ENCODE measurements around the gene INPP4B. TPM values are rescaled to one million over a fixed set of nuclear protein-coding genes. Genes with fewer than 3 reads are reported as not detected.
"Not testable (repeated sequence)": the region's sequence is repeated elsewhere in the genome, so short reads cannot be mapped to it uniquely, and the experiment has no call there.

Gene INPP4B
- polyA plus RNA-seq, 1 donor = 40.6 TPM

DNA sequence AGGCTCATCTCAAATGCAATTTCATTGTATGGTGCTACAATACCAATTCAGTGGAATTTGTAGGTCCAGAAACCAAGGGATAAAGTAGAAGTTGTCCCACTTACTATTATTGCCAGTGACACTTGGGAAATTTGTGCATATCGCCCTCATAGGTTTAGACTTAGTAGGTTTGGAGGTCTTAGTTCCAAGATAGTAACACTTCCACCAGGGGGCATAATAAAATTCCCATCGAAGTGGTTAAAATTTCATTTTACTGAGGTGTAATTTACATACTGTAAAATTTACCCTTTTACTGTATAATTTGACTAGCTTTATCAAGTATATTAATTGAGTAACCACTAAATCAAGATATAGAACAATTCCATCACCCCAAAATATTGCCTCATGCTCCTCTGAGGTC is 174.6 kb downstream of the INPP4B start:
- DNase-seq = no peak

DNA sequence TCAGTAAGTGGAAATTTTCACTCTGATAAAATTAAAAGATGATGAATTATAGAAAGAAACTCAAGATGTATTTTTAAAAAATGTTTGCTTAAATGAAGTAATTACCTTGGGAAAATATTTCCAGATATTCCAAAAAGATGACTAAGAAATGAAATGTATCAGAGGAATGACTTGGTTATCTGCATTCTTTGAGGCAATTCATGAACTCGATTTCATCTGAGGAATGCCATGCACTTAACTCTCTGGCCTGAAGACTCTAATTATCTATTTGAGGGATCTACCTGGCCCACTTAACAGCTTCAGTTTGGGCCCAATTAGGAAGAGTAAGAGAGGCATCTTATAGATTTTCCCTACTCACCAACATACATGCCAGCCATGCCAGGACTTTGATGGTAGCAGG is 182.3 kb downstream of the INPP4B start:
- no peak for DNase-seq

DNA sequence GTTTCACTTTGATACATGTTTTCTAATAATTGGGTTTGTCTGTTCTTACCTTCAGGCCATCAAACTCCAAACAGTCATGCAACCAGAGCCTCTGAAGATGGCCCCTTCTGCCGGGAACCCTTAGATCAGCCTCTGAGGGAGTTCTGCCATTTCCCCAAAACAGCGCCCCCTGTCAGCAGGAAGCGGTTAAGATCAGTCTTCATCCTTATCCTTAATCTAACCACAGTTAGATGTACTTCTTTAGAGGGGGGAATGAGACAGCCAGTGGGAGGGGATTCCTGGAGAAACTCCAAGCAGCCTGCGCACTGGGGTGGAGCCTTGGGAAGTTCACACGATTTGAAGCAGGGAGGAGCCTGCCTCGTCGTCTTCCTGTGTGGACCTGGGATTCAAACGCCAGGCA is 185.4 kb downstream of the INPP4B start:
- no peak for DNase-seq

DNA sequence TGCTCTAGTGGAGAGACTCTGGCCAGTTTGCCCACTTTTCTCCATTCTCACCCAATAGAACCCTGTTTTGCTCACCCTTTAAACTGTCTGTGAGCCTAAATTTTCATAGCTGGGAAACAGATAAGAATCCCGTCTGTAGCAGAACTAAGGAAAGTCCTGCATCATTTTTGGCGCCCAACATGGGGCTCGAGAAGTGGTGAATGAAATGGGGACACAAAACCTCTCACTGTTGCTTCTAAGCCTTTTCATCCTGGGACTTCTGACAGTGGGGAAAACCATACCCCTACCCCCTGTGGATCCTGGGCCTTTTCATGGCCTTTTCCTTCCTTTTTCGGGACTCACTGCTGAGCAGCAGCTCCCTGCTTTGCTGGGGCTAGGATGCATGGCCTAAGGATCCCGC is 189.9 kb downstream of the INPP4B start:
- no peak for DNase-seq

DNA sequence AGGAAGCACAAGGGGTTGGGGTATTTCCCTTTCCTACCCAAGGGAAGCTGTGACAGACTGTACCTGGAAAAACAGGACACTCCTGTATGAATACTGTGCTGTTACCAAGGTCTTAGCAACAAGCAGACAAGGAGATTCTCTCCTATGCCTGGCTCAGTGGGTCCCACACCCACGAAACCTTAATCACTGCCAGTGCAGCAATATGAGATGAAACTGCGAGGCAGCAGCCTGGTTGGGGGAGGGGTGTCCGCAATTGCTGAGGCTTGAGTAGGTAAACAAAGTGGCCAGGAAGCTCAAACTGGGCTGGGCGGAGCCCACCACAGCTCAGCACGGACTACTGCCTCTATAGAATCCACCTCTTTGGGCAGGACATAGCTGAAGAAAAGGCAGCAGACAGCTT is 197.7 kb downstream of the INPP4B start:
- DNase-seq = no peak

DNA sequence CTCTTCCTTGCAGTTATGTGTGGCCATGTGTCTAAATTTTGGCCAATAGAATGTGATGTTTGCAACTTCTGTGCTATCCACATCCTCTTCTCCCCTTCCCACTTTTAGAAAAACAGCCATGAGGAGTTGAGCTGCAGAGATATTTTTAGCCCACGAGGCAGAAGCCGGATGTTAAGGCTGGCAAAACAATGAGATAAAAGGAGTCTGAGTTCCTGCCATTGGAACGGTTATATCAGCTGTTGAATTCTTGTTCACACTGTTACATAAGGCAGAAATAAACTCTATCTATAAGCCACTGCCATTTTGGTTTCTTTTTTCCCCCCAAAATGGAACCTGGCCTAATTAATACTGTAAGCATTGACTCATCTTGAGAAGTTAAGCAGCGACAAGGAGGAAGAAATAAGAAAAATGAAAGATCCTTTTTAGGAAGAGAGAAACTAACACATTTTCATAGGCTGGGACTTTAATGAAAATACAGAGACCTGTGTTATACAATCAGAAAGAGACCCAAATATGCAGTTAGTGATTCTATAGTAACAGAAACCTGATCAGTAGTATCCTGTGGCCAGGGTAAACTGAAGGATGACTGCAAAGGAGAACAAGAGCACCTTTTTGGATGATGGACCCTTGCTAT is 200.5 kb downstream of the INPP4B start:
- peak; percentile 10 for DNase-seq

DNA sequence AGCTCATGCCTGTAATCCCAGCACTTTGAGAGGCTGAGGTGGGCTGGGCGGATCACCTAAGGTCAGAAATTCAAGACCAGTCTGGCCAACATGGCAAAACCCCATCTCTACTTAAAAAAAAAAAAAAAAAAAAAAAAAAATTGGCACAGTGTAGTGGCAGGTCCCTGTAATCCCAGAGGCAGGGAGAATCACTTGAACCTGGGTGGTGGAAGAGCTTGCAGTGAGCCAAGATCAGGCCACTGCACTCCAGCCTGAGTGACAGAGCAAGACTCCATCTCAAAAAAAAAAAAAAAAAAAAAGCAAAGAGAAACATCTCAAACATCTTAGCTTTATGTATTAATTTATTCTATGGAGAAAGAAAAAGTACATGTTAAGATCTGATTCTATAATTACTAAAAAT is 201.5 kb downstream of the INPP4B start:
- DNase-seq = not testable (repeated sequence)

DNA sequence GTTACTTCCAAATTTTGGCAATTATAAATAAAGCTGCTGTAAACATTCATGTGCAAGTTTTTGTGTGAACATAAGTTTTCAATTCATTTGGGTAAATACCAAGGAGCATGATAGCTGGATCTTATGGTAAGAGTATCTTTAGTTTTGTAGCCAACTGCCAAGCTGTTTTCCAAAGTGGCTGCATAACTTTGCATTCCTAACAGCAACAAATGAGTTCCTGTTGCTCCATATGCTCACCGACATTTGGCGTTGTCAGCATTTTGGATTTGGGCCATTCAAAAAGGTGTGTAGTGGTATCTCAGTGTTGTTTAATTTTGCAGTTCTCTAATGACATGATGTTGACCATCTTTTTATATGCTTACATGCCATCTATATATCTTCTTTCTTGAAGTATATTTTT is 208.5 kb downstream of the INPP4B start:
- no peak for DNase-seq

DNA sequence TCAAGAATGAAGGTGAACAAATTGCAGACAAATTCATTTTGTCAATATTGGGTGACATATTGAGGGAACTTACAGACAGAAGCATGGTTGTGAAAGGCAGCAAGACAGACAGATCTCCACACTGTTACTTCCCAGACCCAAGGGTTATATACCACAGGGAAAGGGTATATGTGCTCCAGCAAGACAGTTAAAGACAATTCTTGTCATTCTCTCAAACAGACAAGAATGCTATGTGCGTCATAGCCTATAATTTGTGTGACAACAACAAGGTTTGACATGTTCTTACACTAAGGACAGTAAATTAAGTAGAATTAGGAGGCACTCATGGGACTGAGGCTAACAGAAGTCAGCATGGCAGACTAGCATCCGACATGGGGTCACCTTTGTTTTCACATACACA is 214.3 kb downstream of the INPP4B start:
- no peak for DNase-seq

DNA sequence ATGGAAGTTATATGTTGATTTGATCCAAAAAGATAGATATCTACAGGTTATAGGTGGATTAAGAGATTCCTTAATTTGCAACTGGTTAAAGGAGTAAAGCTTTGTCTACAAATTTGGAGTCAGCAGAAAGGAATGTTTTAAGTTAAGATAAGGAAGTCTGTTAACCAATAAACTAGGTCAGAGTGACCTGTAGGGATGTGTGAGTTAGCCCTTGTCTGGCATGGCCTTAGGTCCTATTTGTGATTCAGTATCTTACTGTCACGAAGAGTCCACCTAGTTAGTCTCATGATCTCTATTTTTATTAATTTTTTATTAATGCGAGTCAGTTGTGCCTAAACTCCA is 230.8 kb downstream of the INPP4B start:
- DNase-seq = no peak

DNA sequence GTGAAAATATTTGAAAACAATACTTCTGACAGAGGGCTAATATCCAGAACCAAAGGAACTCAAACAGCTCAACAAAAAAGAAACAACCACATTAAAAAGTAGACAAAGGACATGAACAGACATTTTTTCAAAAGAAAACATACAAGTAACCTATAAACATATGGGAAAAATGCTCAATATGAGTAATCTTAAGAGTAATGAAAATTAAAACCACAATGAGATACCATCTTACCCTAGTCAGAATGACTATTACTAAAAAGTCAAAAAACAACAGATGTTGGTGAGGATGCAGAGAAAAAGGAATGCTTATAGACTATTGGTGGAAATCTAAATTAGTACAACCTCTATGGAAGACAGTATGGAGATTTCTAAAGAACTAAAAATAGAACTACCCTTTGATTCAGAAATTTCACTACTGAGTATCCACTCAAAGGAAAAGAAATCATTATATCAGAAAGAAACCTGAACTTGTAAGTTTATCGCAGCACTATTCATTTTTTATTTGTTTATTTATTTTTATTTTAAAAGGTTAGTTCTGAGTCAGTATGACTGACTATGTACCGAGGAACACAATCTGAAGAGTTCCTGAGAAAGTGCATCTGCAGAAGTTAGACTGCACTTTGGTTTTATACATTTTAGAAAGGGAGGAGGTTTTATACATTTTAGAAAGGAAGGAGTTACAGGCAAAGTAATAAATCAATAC is 231.3 kb downstream of the INPP4B start:
- DNase-seq = no peak

DNA sequence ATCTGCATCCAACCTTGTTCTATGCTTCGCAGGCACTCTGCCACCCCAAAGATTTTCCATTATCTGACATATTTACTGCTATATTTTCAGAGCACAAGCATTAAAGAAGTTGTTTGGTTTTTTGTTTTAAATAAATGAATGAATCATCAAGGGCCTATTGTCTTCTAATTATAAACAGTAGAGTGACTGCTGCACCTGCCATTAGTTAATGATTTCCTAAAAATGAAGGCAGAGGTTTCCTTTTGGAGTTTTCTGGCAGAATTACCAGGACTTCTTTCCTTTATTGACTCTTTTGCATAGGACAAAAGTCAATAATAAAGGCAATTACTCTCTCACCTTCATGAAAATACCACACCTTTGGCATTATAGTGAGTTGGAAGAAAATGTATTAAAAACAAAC is 238.1 kb downstream of the INPP4B start:
- no peak for DNase-seq

DNA sequence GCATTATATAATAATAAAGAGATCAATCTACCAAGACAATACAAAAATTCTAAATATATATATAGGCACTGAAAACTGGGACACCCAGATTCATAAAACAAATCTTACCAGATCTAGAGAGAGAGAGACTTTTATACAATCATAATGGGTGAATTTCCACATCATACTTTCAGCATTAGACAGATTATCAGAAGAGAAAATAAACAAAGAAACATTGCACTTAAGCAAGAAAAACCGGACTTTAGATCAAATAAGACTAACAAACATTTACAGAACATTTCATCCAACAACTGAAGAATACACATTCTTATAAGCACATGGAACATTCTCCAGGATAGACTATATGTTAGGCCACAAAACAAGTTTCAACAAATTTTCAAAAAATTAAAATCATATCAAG is 245.1 kb downstream of the INPP4B start:
- no peak for DNase-seq

DNA sequence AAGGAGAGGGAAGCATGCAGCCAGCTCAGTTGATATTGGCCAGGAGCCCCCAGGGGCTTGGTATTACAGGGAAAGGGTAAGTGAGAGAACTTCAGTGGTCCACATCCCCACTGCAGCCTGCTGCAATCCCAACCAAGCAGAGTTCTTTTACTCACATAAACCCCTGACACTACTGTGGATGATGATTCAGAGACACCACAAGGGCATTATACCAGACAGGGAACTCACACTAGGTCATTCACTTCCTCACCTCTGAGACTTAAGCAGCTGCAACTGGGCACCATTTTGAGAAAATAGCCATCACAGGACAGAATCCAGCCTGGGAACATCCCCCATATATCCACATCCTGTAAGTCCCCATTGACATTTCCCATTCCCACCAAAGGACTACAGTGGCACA is 248.0 kb downstream of the INPP4B start:
- DNase-seq = no peak

DNA sequence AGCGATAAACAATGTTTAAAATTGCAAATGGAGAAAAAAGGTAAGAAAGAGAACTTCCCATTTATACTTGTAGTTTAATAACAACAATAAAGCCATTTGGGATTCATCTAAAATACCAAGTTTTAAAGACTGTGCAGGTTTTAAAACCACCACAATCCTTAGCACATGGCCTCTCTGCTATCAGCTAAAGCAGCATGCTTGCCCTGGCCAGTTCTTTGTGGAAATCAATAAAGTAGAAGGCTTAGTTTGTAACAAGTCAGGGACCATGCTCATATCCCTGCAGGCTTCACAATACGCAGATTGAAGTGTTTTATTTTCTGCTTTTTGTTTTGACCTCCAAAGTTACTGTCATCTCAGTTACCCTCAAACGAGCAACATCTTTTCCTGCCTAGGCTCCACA is 249.5 kb downstream of the INPP4B start:
- DNase-seq = no peak

DNA sequence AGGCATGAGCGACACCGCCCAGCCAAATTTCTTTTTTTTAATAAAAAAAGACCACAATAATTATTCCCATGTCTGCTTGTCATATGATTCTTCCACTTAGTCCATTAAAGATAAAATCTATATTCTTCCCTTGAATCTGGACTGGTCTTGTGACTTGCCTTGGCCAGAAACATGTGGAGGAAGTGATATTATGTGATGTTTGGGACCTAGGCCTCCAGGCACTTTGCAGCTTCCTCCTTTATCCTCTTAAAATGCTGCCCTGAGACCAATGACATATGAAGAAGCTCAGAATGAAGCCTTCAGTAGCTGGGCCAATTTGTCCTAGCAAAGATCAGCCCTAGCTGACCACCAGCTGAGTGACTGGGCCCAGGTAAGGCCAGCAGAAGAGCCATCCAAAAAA is 250.0 kb downstream of the INPP4B start:
- DNase-seq = no peak

DNA sequence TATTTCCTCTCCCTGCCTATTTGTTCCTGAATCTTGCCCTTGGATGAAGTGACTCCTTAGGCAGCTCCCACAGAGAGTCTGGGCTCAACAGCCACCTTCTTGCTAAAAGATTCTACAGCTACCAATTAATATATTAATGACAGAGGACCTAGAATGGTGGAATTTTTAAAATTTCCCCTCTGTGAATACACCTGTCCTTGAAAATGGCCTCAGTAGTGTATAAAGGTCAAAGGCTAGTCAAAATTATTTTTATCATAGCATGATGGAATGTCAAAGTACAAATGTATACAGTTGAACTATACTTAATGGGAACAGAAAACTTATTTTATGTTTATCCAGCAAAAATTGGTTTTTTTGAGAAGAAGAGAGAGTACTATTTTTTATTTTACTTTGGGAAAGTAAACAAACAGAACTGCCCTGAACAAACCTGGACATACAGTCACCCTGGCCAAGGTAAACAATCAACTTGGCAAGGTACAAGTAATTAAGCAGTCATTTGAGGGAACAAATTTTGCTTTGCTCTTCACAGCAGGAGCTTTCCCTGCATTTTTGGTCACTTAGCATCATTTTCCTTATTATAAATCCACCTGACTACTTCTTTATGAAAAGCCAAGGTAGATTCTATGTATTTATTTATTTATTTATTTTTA is 250.8 kb downstream of the INPP4B start:
- no peak for DNase-seq

DNA sequence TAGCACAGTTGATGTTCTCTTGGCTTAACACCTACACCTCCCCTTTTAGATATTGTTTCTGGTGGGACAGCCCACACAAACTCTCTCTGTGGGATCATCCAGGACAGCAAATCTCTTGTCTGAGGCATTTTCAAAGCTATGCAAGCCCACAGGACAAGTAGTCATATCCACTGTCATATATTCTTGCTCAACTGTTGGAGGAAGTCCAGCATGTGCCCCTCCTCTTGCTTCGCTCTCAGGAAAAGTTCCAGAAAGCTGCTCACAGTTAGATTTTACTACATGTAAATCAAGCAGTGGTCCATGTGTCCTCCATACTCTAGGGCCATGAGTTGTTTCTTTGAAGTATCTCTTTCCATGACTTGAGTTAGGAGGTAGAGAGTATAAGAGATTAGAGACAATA is 260.7 kb downstream of the INPP4B start:
- DNase-seq = no peak

DNA sequence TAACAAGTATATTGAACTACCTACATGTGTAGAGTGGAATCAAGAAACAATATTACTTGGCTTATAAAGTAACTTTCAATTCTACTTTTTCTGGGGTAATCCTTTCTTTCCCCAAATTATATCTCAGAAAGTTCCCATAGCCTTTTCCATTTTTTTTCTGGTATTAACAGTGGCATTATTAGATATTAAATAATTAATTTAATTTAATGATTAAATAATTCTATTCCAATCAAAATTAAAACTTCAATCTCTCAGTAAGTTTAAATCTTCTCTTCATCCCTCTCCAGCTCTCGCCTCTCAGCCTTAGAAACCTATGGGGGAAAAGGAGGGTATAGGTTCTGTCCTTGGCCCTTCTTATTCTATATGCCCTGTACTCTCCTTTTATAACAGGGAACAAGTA is 262.4 kb downstream of the INPP4B start:
- no peak for DNase-seq

DNA sequence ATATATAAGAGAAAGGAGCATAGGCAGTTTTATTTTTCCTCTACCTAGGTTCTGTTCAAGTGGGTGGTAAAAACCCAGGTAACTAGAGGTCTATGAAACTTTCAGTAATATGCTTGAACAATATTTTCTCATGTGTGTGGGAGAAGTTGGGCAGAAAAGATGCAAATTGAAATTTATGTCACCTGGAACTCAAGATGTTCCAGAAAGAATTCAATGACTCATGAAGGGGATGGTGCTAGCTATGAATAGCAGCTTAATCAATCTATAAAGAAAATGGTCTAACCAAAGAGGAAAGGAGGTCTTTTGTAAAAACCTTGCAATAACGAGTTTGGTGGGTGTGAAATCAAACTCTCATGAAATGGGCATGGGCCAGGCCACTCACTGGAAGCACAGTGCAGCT is 263.8 kb downstream of the INPP4B start:
- DNase-seq = no peak

DNA sequence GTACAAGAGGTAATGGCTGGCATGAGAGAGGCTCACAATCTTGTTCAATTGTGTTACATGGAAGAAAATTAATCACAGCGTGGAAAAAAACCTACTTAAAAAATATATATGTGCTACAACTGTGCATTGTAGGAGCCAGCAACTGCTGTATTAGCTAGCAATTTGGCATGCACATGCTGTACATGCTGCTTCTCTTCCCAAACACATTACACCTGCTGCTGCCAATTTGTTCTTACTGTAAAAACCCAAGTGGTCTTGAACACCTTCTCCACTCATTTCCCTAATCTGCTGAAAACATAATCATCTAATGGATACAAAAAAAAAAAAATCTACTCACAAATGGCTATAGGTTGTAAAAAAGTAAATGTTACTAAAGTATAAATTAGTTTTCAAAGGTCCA is 264.2 kb downstream of the INPP4B start:
- no peak for DNase-seq

DNA sequence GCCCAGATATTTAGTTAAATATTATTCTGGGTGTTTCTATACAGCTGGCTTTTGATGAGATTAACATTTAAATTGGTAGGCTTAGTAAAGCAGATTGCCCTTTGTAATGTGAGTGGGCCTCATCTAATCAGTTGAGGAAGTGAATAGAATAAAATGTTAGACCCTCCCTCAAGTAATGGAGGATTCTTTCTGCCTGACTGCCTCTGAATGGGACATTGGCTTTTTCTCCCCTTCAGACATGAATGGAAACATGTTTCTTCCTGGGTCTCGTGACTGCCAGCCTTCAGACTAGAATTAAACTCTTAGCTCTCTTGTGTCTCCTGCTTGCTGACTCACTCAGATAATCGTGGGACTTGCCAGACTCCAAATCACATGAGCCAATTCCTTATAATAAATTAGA is 266.7 kb downstream of the INPP4B start:
- DNase-seq = no peak

DNA sequence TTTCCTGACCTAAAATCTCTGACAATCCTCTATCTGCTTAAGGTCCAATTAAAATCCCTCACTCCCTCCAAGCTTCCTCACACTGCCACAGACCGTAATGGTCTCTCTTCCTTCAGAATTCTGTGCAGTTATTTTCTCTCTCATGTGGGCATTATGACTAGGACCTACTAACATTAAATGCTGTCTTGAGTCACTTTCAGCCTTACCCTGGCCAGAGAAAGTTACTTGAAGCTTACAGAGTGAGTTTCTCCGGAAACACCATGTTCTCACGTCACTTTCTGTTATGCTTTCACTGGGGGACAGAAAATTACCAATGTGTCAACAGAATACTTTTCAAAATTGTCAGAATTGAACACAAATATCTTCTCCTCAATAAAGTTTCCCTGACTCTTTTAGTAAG is 271.8 kb downstream of the INPP4B start:
- no peak for DNase-seq

DNA sequence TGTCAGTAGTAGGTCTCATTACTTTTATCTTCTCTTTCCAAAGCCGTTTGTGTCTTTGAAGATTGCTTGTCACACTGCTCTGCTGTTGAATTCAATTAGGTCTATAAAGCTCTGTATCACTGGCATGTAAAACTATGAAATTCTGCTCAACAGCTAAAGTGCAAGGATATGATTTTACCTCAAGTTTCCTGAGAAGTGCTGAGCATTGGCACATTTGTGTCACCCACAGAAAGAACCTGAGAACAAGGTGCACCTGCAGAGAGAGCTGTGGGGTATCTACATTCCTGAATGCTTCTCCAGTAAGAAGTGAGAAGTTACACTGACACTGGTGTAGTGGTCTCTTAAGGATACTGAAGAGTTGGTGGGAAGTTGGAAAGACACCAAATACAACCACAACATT is 274.0 kb downstream of the INPP4B start:
- no peak for DNase-seq
